GM18870 (cell line): Measurements from ENCODE around the gene PDE6A.
A peak's percentile ranks its signal among the peaks of the same experiment; 100 is the strongest.

Experiments
- ATAC-seq: cut with Tn5 transposase; IDR thresholded peaks from one replicate; pipeline ENCODE4 v1.9.1; 2021; ENCODE audit warnings: moderate library complexity; ENCODE audit not compliant: unreplicated experiment

The PDE6A gene

GRCh38 chr5:149840226-149840825 lies 104.3 kb downstream of the PDE6A start:
- no peak for ATAC-seq

- ATAC-seq, result no peak
These were observed 104.8 kb downstream of the PDE6A start for GRCh38 chr5:149839761-149840160.

GRCh38 chr5:149838881-149839739 lies 105.5 kb downstream of the PDE6A start:
- no peak for ATAC-seq

- no peak for ATAC-seq
These were observed 106.8 kb downstream of the PDE6A start for GRCh38 chr5:149837680-149838269.

- no peak for ATAC-seq
These were observed 108.0 kb downstream of the PDE6A start for GRCh38 chr5:149836451-149837139.

- no peak for ATAC-seq
These were observed 110.2 kb downstream of the PDE6A start for GRCh38 chr5:149834246-149834855.

- no peak for ATAC-seq
These were observed 111.3 kb downstream of the PDE6A start for GRCh38 chr5:149833116-149833827.

- no peak for ATAC-seq
These were observed 112.0 kb downstream of the PDE6A start for GRCh38 chr5:149832636-149833035.

- ATAC-seq, result peak; percentile 76
These were observed 113.1 kb downstream of the PDE6A start for GRCh38 chr5:149831492-149831891.

- ATAC-seq, result no peak
These were observed 114.0 kb downstream of the PDE6A start for GRCh38 chr5:149830579-149830978.

- no peak for ATAC-seq
These were observed 114.6 kb downstream of the PDE6A start for GRCh38 chr5:149829954-149830353.

GRCh38 chr5:149828161-149829011 lies 116.2 kb downstream of the PDE6A start:
- peak; percentile 60 for ATAC-seq

GRCh38 chr5:149827546-149827945 lies 117.0 kb downstream of the PDE6A start:
- ATAC-seq, result no peak

- ATAC-seq, result no peak
These were observed 117.5 kb downstream of the PDE6A start for GRCh38 chr5:149827086-149827485.

GRCh38 chr5:149826574-149826973 lies 118.0 kb downstream of the PDE6A start:
- ATAC-seq, result no peak

GRCh38 chr5:149824846-149825245 lies 119.7 kb downstream of the PDE6A start:
- no peak for ATAC-seq

- no peak for ATAC-seq
These were observed 120.5 kb downstream of the PDE6A start for GRCh38 chr5:149824120-149824519.

- no peak for ATAC-seq
These were observed 121.2 kb downstream of the PDE6A start for GRCh38 chr5:149823375-149823774.

- ATAC-seq, result no peak
These were observed 122.3 kb downstream of the PDE6A start for GRCh38 chr5:149822301-149822700.
